GM12874 (cell line): ENCODE results near the gene ZNF212.

Experiments
- CTCF ChIP-seq: IDR thresholded peaks from 2 replicates; pipeline ENCODE4 v1.5.1; 2011; ENCODE audit warnings: low read depth, mild to moderate bottlenecking, control low read depth, low read length, moderate library complexity; ENCODE audit not compliant: insufficient read depth

Gene ZNF212

DNA sequence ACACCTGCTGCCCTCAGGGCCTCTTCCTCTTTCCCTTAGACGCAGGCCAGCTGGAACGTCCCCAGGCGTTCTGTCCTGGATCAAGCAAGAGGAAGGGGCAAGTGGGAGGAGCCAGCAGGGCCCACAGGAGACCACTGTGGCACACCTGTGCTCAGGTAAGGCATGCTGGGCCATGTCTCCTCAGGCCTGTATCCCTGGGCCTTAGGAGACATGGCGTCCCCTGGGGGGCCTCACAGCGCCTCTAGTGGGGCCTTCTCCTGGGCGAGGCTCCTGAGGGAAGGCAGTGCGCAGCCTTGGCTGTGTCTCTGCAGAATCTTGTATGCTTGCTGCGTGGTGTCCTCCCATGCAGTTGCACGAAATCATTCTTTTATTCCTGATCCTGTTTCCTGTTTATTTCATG lies 53.9 kb downstream of the ZNF212 start:
- no peak for TF ChIP-seq CTCF

- TF ChIP-seq CTCF = no peak
These were observed 54.6 kb downstream of the ZNF212 start for GRCh38 chr7:149293946-149294633.

- TF ChIP-seq CTCF = no peak
These were observed 55.4 kb downstream of the ZNF212 start for GRCh38 chr7:149294634-149295480.

DNA sequence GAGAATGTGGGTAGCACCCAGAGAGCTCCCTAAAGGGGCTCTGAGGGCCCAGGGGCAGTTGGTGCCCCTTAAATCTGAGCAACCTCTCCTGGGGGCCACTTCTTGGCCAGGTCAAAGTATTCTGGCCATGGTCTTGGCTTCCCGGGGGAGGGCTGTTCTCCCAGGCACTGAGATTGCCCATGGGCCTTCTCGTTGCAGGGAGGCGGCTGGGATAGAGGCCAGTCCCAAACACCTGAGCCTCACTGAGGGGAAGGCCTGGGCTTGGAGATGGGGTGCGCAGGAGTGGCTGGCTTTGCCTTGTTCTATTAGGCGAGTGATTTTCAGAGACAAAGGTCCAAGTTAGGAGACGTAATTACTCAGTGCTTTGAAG lies 56.0 kb downstream of the ZNF212 start:
- TF ChIP-seq CTCF = no peak

- TF ChIP-seq CTCF = no peak
These were observed 56.9 kb downstream of the ZNF212 start for GRCh38 chr7:149296368-149296767.

GRCh38 chr7:149297034-149297755 lies 57.7 kb downstream of the ZNF212 start:
- no peak for TF ChIP-seq CTCF

- TF ChIP-seq CTCF = no peak
These were observed 61.3 kb downstream of the ZNF212 start for GRCh38 chr7:149300620-149301285.
